Smooth muscle cell (in vitro differentiated cells): ENCODE results near the gene ATP4B. TPM values are rescaled to one million over a fixed set of nuclear protein-coding genes. Genes with fewer than 3 reads are reported as not detected.

Experiments used
- DNase-seq: peaks from one replicate; lab custom pipeline; 2025; ENCODE audit not compliant: unreplicated experiment; lab: John Stamatoyannopoulos, UW
- H2AFZ ChIP-seq: fragments of 200-600 bp; sonication (generic); 2 replicates; pipeline ENCODE4 v1.6.0; 2016; ENCODE audit warnings: antibody characterized with exemption, low read depth, mild to moderate bottlenecking
- H3F3A ChIP-seq: fragments of 200-600 bp; sonication (generic); 2 replicates; pipeline ENCODE4 v1.6.0; 2017; ENCODE audit warnings: antibody characterized with exemption, low read depth
- H3K27ac ChIP-seq: fragments of 200-600 bp; sonication (generic); 2 replicates; pipeline ENCODE4 v1.5.1; 2016; ENCODE audit warnings: low read depth, mild to moderate bottlenecking
- H3K27me3 ChIP-seq: fragments of 200-600 bp; sonication (generic); 2 replicates; pipeline ENCODE4 v1.6.1; 2016; ENCODE audit warnings: low read depth, mild to moderate bottlenecking
- H3K36me3 ChIP-seq: fragments of 200-600 bp; sonication (generic); 2 replicates; pipeline ENCODE4 v1.5.1; 2016; ENCODE audit warnings: low read depth
- H3K4me1 ChIP-seq: fragments of 200-600 bp; sonication (generic); 2 replicates; pipeline ENCODE4 v1.5.1; 2016; ENCODE audit warnings: low read depth
- H3K4me2 ChIP-seq: fragments of 200-600 bp; sonication (generic); 2 replicates; pipeline ENCODE4 v1.6.0; 2016; ENCODE audit warnings: mild to moderate bottlenecking
- H3K4me3 ChIP-seq: fragments of 200-600 bp; sonication (generic); 2 replicates; pipeline ENCODE4 v1.5.1; 2016; ENCODE audit warnings: mild to moderate bottlenecking
- H3K79me2 ChIP-seq: fragments of 200-600 bp; sonication (generic); 2 replicates; pipeline ENCODE4 v1.6.0; 2016; ENCODE audit warnings: low read depth, mild to moderate bottlenecking
- H3K9ac ChIP-seq: fragments of 200-600 bp; sonication (generic); 2 replicates; pipeline ENCODE4 v1.6.0; 2016; ENCODE audit warnings: low read depth
- H3K9me3 ChIP-seq: fragments of 200-600 bp; sonication (generic); replicated peaks from 2 replicates; pipeline ENCODE4 v1.5.1; 2016; ENCODE audit warnings: low read depth
- H4K20me1 ChIP-seq: fragments of 200-600 bp; sonication (generic); 2 replicates; pipeline ENCODE4 v1.6.0; 2016; ENCODE audit warnings: low read depth
- CTCF ChIP-seq: fragments of 200-600 bp; sonication (generic); IDR thresholded peaks from 2 replicates; pipeline ENCODE4 v1.5.1; 2017; ENCODE audit warnings: borderline replicate concordance, mild to moderate bottlenecking, antibody characterized with exemption; ENCODE audit not compliant: insufficient read depth, poor library complexity, severe bottlenecking
- WGBS: methylation state at CpG from one replicate; pipeline ENCODE4 v1.1.7; 2016; ENCODE audit warnings: low lambda C conversion rate; 5-methylcytosine and 5-hydroxymethylcytosine counted together
- polyA plus RNA-seq: library from polyadenylated mRNA; unstranded; fragments of >200 nt; fragmentation: Nextera tagmentation; extraction: Ambion mirVana; gene quantifications from 2 replicates; pipeline ENCODE4 v1.2.1, GENCODE V29; 2016
- total RNA-seq: library from RNA; depleted of rRNA; stranded (reverse); fragments of >200 nt; gene quantifications from 2 replicates; pipeline ENCODE4 v1.2.3, GENCODE V29; 2014

The ATP4B gene
- total and polyA plus RNA-seq, 2 experiments from 2014 or later = not detected

GRCh38 chr13:113670541-113670940, 12.5 kb upstream of the ATP4B start:
- TF ChIP-seq CTCF = no peak

GRCh38 chr13:113669755-113670341, 11.8 kb upstream of the ATP4B start:
- H3K9ac ChIP-seq = no peak overlapping the region
- TF ChIP-seq CTCF = no peak
- 89% methylated on average over 17 of the region's 21 CpGs for WGBS

More at GRCh38 chr13:113670541-113670940, 12.5 kb upstream of the ATP4B start:
- H3K4me3 ChIP-seq = no peak overlapping the region
- no peak overlapping the region for H3K27ac ChIP-seq
- H4K20me1 ChIP-seq = no peaks in the 10 kb centered on the region
- H3K4me2 ChIP-seq = no peak overlapping the region
- 95% methylated on average over 11 of the region's 19 CpGs for WGBS
- no peaks in the 10 kb centered on the region for H3K4me1 ChIP-seq
- no peaks in the 10 kb centered on the region for H3K79me2 ChIP-seq
- DNase-seq = no peak
- H3K36me3 ChIP-seq = no peaks in the 10 kb centered on the region
- H3K9ac ChIP-seq = no peak overlapping the region
- no peaks in the 10 kb centered on the region for H3K9me3 ChIP-seq
- H3F3A ChIP-seq = no peaks in the 10 kb centered on the region
- no peaks in the 10 kb centered on the region for H3K27me3 ChIP-seq
- no peak overlapping the region for H2AFZ ChIP-seq

GRCh38 chr13:113669231-113669754, 11.3 kb upstream of the ATP4B start:
- Histone ChIP-seq H3K4me1 (no peaks in the 10 kb centered on the region), H3K4me2 (no peak overlapping the region), H3K36me3 (no peaks in the 10 kb centered on the region), H3K9me3 (no peaks in the 10 kb centered on the region), H3K4me3 (no peak overlapping the region), H3K79me2 (no peaks in the 10 kb centered on the region), H3K27ac (no peak overlapping the region), H3K9ac (no peak overlapping the region), H2AFZ (no peak overlapping the region), H3F3A (no peaks in the 10 kb centered on the region), H4K20me1 (no peaks in the 10 kb centered on the region), H3K27me3 (no peaks in the 10 kb centered on the region)
- no peak for DNase-seq
- WGBS = 81% methylated on average over 13 of the region's 13 CpGs
- no peak for TF ChIP-seq CTCF

More at GRCh38 chr13:113669755-113670341, 11.8 kb upstream of the ATP4B start:
- Histone ChIP-seq H3K36me3 (no peaks in the 10 kb centered on the region), H3K27me3 (no peaks in the 10 kb centered on the region), H3K79me2 (no peaks in the 10 kb centered on the region), H2AFZ (no peak overlapping the region), H3K9me3 (no peaks in the 10 kb centered on the region), H3K27ac (no peak overlapping the region), H3K4me3 (no peak overlapping the region), H3K4me2 (no peak overlapping the region), H3K4me1 (no peaks in the 10 kb centered on the region), H3F3A (no peaks in the 10 kb centered on the region), H4K20me1 (no peaks in the 10 kb centered on the region)
- DNase-seq = no peak

GRCh38 chr13:113668491-113668971, 10.5 kb upstream of the ATP4B start:
- TF ChIP-seq CTCF = no peak
- WGBS = 94% methylated on average over 24 of the region's 24 CpGs

More at GRCh38 chr13:113668491-113668971, 10.5 kb upstream of the ATP4B start:
- Histone ChIP-seq H3K9ac (no peak overlapping the region), H3K4me3 (no peak overlapping the region), H2AFZ (no peak overlapping the region), H3K4me1 (no peaks in the 10 kb centered on the region), H4K20me1 (no peaks in the 10 kb centered on the region), H3K36me3 (no peaks in the 10 kb centered on the region), H3K27ac (no peak overlapping the region), H3K27me3 (no peaks in the 10 kb centered on the region), H3K79me2 (no peaks in the 10 kb centered on the region), H3K9me3 (no peaks in the 10 kb centered on the region), H3F3A (no peaks in the 10 kb centered on the region), H3K4me2 (no peak overlapping the region)
- DNase-seq = no peak
